DMS53 treated with DMSO at 0.1 percent for 48 hours (cell line): Measurements from ENCODE around the gene DAP.
"Not testable (repeated sequence)": the region's sequence is repeated elsewhere in the genome, so short reads cannot be mapped to it uniquely, and the experiment has no call there.

Source experiments
- DNase-seq: peaks from one replicate; lab custom pipeline; 2025; ENCODE audit not compliant: unreplicated experiment; lab: John Stamatoyannopoulos, UW

DAP gene

GRCh38 chr5:10655972-10656830, 104.8 kb downstream of the DAP start:
- DNase-seq: no peak

GRCh38 chr5:10655161-10655971, 105.7 kb downstream of the DAP start:
- DNase-seq: peak; percentile 90

- DNase-seq: no peak
Observed at GRCh38 chr5:10654566-10654965, 106.5 kb downstream of the DAP start.

- no peak for DNase-seq
Observed at GRCh38 chr5:10653751-10654400, 107.2 kb downstream of the DAP start.

- DNase-seq: no peak
Observed at GRCh38 chr5:10653043-10653442, 108.0 kb downstream of the DAP start.

- DNase-seq: no peak
Observed at GRCh38 chr5:10652606-10653005, 108.4 kb downstream of the DAP start.

GRCh38 chr5:10652151-10652550, 108.9 kb downstream of the DAP start:
- DNase-seq: no peak

GRCh38 chr5:10649666-10650380, 111.2 kb downstream of the DAP start:
- DNase-seq: no peak

GRCh38 chr5:10648806-10649665, 112.0 kb downstream of the DAP start:
- DNase-seq: no peak

GRCh38 chr5:10647640-10648039, 113.4 kb downstream of the DAP start:
- no peak for DNase-seq

GRCh38 chr5:10645671-10646070, 115.4 kb downstream of the DAP start:
- DNase-seq: no peak

GRCh38 chr5:10645146-10645545, 115.9 kb downstream of the DAP start:
- no peak for DNase-seq

- no peak for DNase-seq
Observed at GRCh38 chr5:10644192-10644591, 116.8 kb downstream of the DAP start.

- DNase-seq: no peak
Observed at GRCh38 chr5:10642367-10642766, 118.7 kb downstream of the DAP start.

GRCh38 chr5:10639846-10640368, 121.1 kb downstream of the DAP start:
- DNase-seq: no peak

GRCh38 chr5:10638723-10639122, 122.3 kb downstream of the DAP start:
- DNase-seq: not testable (repeated sequence)

- no peak for DNase-seq
Observed at GRCh38 chr5:10637944-10638343, 123.1 kb downstream of the DAP start.

GRCh38 chr5:10636363-10637142, 124.5 kb downstream of the DAP start:
- no peak for DNase-seq

GRCh38 chr5:10635867-10636350, 125.1 kb downstream of the DAP start:
- DNase-seq: no peak
